Lung microvascular endothelial cell (primary cell): ENCODE measurements around the gene BTN1A1. TPM values are rescaled to one million over a fixed set of nuclear protein-coding genes. Genes with fewer than 3 reads are reported as not detected.

ENCODE experiments used
- DNase-seq, 2 donors: peaks; one replicate each; pipeline versions ENCODE4 v3.0.0 to v3.0.0-alpha.2; 2010; ENCODE audit warnings: low read depth in 2 of 2
- total RNA-seq: library from RNA; depleted of rRNA; stranded (reverse); fragments of >200 nt; gene quantifications from 2 replicates; pipeline ENCODE4 v1.2.1, GENCODE V29; 2014

The BTN1A1 gene
- total RNA-seq, 1 donor from 2014 or later, result not detected

GRCh38 chr6:26475823-26476729 is 24.0 kb upstream of the BTN1A1 start:
- DNase-seq, result peak in 1 of 2 donors; percentile 27

GRCh38 chr6:26476896-26477295 is 23.2 kb upstream of the BTN1A1 start:
- DNase-seq, result no peak

- DNase-seq, result no peak
Measured at GRCh38 chr6:26477426-26477825, 22.7 kb upstream of the BTN1A1 start.

- DNase-seq, result no peak
Measured at GRCh38 chr6:26478100-26478984, 21.8 kb upstream of the BTN1A1 start.

GRCh38 chr6:26478985-26479278 is 21.2 kb upstream of the BTN1A1 start:
- no peak for DNase-seq

- no peak for DNase-seq
Measured at GRCh38 chr6:26482338-26482737, 17.8 kb upstream of the BTN1A1 start.

GRCh38 chr6:26483727-26484126 is 16.4 kb upstream of the BTN1A1 start:
- DNase-seq, result no peak

GRCh38 chr6:26484161-26484560 is 15.9 kb upstream of the BTN1A1 start:
- no peak for DNase-seq

GRCh38 chr6:26485112-26485780 is 14.9 kb upstream of the BTN1A1 start:
- no peak for DNase-seq

- DNase-seq, result no peak
Measured at GRCh38 chr6:26486358-26486757, 13.7 kb upstream of the BTN1A1 start.

- no peak for DNase-seq
Measured at GRCh38 chr6:26487466-26487865, 12.6 kb upstream of the BTN1A1 start.

GRCh38 chr6:26489996-26490964 is 9.8 kb upstream of the BTN1A1 start:
- no peak for DNase-seq

- no peak for DNase-seq
Measured at GRCh38 chr6:26491604-26492003, 8.5 kb upstream of the BTN1A1 start.

GRCh38 chr6:26493258-26493657 is 6.8 kb upstream of the BTN1A1 start:
- DNase-seq, result peak; percentile 38 to 45

GRCh38 chr6:26494117-26494516 is 6.0 kb upstream of the BTN1A1 start:
- no peak for DNase-seq

GRCh38 chr6:26495281-26495680 is 4.8 kb upstream of the BTN1A1 start:
- DNase-seq, result no peak

GRCh38 chr6:26497610-26498009 is 2.5 kb upstream of the BTN1A1 start:
- no peak for DNase-seq

GRCh38 chr6:26501482-26501986 is 1.4 kb downstream of the BTN1A1 start:
- DNase-seq, result peak; percentile 13 to 23

- no peak for DNase-seq
Measured at GRCh38 chr6:26502165-26502564, 2.1 kb downstream of the BTN1A1 start.

- no peak for DNase-seq
Measured at GRCh38 chr6:26502626-26503025, 2.5 kb downstream of the BTN1A1 start.

GRCh38 chr6:26507658-26508057 is 7.6 kb downstream of the BTN1A1 start:
- DNase-seq, result no peak
